KOPT-K1 (cell line): Measurements from ENCODE around the gene SLIT3.
"Not testable (repeated sequence)": the region's sequence is repeated elsewhere in the genome, so short reads cannot be mapped to it uniquely, and the experiment has no call there.

Experiments
- H3K27ac ChIP-seq: fragments of 200-600 bp; sonication (generic); 2 replicates; pipeline ENCODE4 v1.5.1; 2016; ENCODE audit warnings: antibody characterized with exemption, mild to moderate bottlenecking, low read depth, low read length; ENCODE audit not compliant: poor library complexity, severe bottlenecking
- H3K36me3 ChIP-seq: fragments of 200-600 bp; sonication (generic); 2 replicates; pipeline ENCODE4 v1.5.1; 2017; ENCODE audit warnings: antibody characterized with exemption, mild to moderate bottlenecking, low read length, moderate library complexity; ENCODE audit not compliant: insufficient read depth
- H3K9me3 ChIP-seq: fragments of 200-600 bp; sonication (generic); 2 replicates; pipeline ENCODE4 v1.5.1; 2017; ENCODE audit warnings: antibody characterized with exemption, low read length, mild to moderate bottlenecking; ENCODE audit not compliant: insufficient read depth, poor library complexity, severe bottlenecking

SLIT3 gene

GRCh38 chr5:169121630-169122420, 179.1 kb downstream of the SLIT3 start:
- no peak overlapping the region for H3K27ac ChIP-seq
- no peaks in the 10 kb centered on the region for H3K9me3 ChIP-seq
- no peaks in the 10 kb centered on the region for H3K36me3 ChIP-seq

- H3K27ac ChIP-seq, result no peak overlapping the region
- H3K9me3 ChIP-seq, result no peaks in the 10 kb centered on the region
- H3K36me3 ChIP-seq, result no peaks in the 10 kb centered on the region
Observed at GRCh38 chr5:169119288-169120048, 181.5 kb downstream of the SLIT3 start.

GRCh38 chr5:169116961-169117461, 183.9 kb downstream of the SLIT3 start:
- no peaks in the 10 kb centered on the region for H3K36me3 ChIP-seq
- no peak overlapping the region for H3K27ac ChIP-seq
- no peaks in the 10 kb centered on the region for H3K9me3 ChIP-seq

GRCh38 chr5:169115461-169116124, 185.3 kb downstream of the SLIT3 start:
- H3K27ac ChIP-seq, result no peak overlapping the region

GRCh38 chr5:169114466-169115065, 186.4 kb downstream of the SLIT3 start:
- no peak overlapping the region for H3K27ac ChIP-seq
- no peaks in the 10 kb centered on the region for H3K36me3 ChIP-seq
- H3K9me3 ChIP-seq, result no peaks in the 10 kb centered on the region

More at GRCh38 chr5:169115461-169116124, 185.3 kb downstream of the SLIT3 start:
- H3K9me3 ChIP-seq, result no peaks in the 10 kb centered on the region
- H3K36me3 ChIP-seq, result no peaks in the 10 kb centered on the region

GRCh38 chr5:169112016-169112415, 188.9 kb downstream of the SLIT3 start:
- Histone ChIP-seq H3K9me3 (no peaks in the 10 kb centered on the region), H3K36me3 (no peaks in the 10 kb centered on the region), H3K27ac (no peak overlapping the region)

- Histone ChIP-seq H3K9me3 (no peaks in the 10 kb centered on the region), H3K36me3 (no peaks in the 10 kb centered on the region), H3K27ac (no peak overlapping the region)
Observed at GRCh38 chr5:169106911-169107706, 193.8 kb downstream of the SLIT3 start.

- H3K27ac ChIP-seq, H3K36me3 ChIP-seq, H3K9me3 ChIP-seq: not testable (repeated sequence)
Observed at GRCh38 chr5:169105582-169105981, 195.4 kb downstream of the SLIT3 start.

GRCh38 chr5:169104937-169105494, 195.9 kb downstream of the SLIT3 start:
- H3K27ac ChIP-seq, result no peak overlapping the region
- no peaks in the 10 kb centered on the region for H3K9me3 ChIP-seq

GRCh38 chr5:169103586-169104181, 197.3 kb downstream of the SLIT3 start:
- no peaks in the 10 kb centered on the region for H3K36me3 ChIP-seq
- H3K9me3 ChIP-seq, result no peaks in the 10 kb centered on the region
- no peak overlapping the region for H3K27ac ChIP-seq

More at GRCh38 chr5:169104937-169105494, 195.9 kb downstream of the SLIT3 start:
- H3K36me3 ChIP-seq, result no peaks in the 10 kb centered on the region

- H3K9me3 ChIP-seq, result no peaks in the 10 kb centered on the region
- H3K27ac ChIP-seq, result no peak overlapping the region
- no peaks in the 10 kb centered on the region for H3K36me3 ChIP-seq
Observed at GRCh38 chr5:169101966-169102365, 199.0 kb downstream of the SLIT3 start.

GRCh38 chr5:169100735-169101075, 200.2 kb downstream of the SLIT3 start:
- Histone ChIP-seq H3K27ac (no peak overlapping the region), H3K36me3 (no peaks in the 10 kb centered on the region), H3K9me3 (no peaks in the 10 kb centered on the region)

GRCh38 chr5:169099801-169100734, 200.9 kb downstream of the SLIT3 start:
- H3K9me3 ChIP-seq, result no peaks in the 10 kb centered on the region
- no peak overlapping the region for H3K27ac ChIP-seq
- no peaks in the 10 kb centered on the region for H3K36me3 ChIP-seq
